ENCODE results near the gene SQSTM1.

Gene SQSTM1

GRCh38 chr5:179880066-179880650 is 59.5 kb downstream of the SQSTM1 start:
- Histone ChIP-seq H2BK120ac (ENCODE audit: low read depth, low read length) (no peak overlapping the region), H3K4me1 (ENCODE audit: control insufficient read depth, insufficient read depth, low read depth, low read length) (peaks cover 18% of the 10 kb centered on the region), H4K91ac (ENCODE audit: low read length) (no peak overlapping the region), H3K4ac (ENCODE audit: low read depth in 1 of 2, low read length in 2 of 2) (no peak overlapping the region), H2BK15ac (ENCODE audit: low read depth, poor library complexity, severe bottlenecking) (no peak overlapping the region), H3K36me3 (ENCODE audit: control insufficient read depth in 1 of 2, insufficient read depth in 2 of 2, low read depth in 1 of 2, low read length in 2 of 2) (peaks cover 66 to 76% of the 10 kb centered on the region in 2 experiments), H2AK5ac (ENCODE audit: low read length, severe bottlenecking) (no peak overlapping the region), H4K8ac (ENCODE audit: low read length) (no peak overlapping the region), H3K79me1 (replicated peaks; ENCODE audit: low read length, poor library complexity, severe bottlenecking) (peaks cover 24% of the 10 kb centered on the region), H3K27me3 (ENCODE audit: control insufficient read depth in 1 of 2, insufficient read depth in 1 of 2, low read length in 2 of 2) (no peaks in the 10 kb centered on the region), H3K14ac (ENCODE audit: low read length in 2 of 2) (no peak overlapping the region), H2AFZ (ENCODE audit: low read depth, low read length) (no peak overlapping the region), H3K4me3 (ENCODE audit: insufficient read depth in 1 of 2, low read depth in 1 of 2, low read length in 2 of 2) (no peak overlapping the region), H3K23ac (ENCODE audit: low read length in 2 of 2) (no peak overlapping the region), H3K27ac (ENCODE audit: low read length, poor library complexity, severe bottlenecking) (no peak overlapping the region), H2BK12ac (ENCODE audit: low read length in 2 of 2) (no peak overlapping the region), H3K9ac (ENCODE audit: low read length) (no peak overlapping the region), H3K9me3 (ENCODE audit: control insufficient read depth, low read length) (peaks cover 31% of the 10 kb centered on the region), H3K4me2 (ENCODE audit: low read length, poor library complexity, severe bottlenecking) (no peak overlapping the region), H3K18ac (ENCODE audit: low read depth in 1 of 2, low read length in 2 of 2) (no peak overlapping the region), H2BK5ac (ENCODE audit: low read depth, low read length, poor library complexity, severe bottlenecking) (no peak overlapping the region)
- no peak for DNase-seq
- 90% methylated on average over 9 of the region's 12 CpGs for WGBS

- H3K4me2 ChIP-seq (ENCODE audit: low read length, poor library complexity, severe bottlenecking) = no peak overlapping the region
- H2AK5ac ChIP-seq (ENCODE audit: low read length, severe bottlenecking) = no peak overlapping the region
- no peak overlapping the region for H2BK5ac ChIP-seq (ENCODE audit: low read depth, low read length, poor library complexity, severe bottlenecking)
- H2BK12ac ChIP-seq (ENCODE audit: low read length in 2 of 2) = no peak overlapping the region
- no peak overlapping the region for H3K4me3 ChIP-seq (ENCODE audit: insufficient read depth in 1 of 2, low read depth in 1 of 2, low read length in 2 of 2)
- no peak overlapping the region for H3K4ac ChIP-seq (ENCODE audit: low read depth in 1 of 2, low read length in 2 of 2)
- no peak overlapping the region for H3K9ac ChIP-seq (ENCODE audit: low read length)
- H3K4me1 ChIP-seq (ENCODE audit: control insufficient read depth, insufficient read depth, low read depth, low read length) = peaks cover 18% of the 10 kb centered on the region
- DNase-seq = no peak
- no peak overlapping the region for H2AFZ ChIP-seq (ENCODE audit: low read depth, low read length)
- no peak overlapping the region for H4K91ac ChIP-seq (ENCODE audit: low read length)
- peaks cover 30% of the 10 kb centered on the region for H3K79me1 ChIP-seq (replicated peaks; ENCODE audit: low read length, poor library complexity, severe bottlenecking)
- H2BK120ac ChIP-seq (ENCODE audit: low read depth, low read length) = no peak overlapping the region
- H3K14ac ChIP-seq (ENCODE audit: low read length in 2 of 2) = no peak overlapping the region
- peaks cover 67 to 74% of the 10 kb centered on the region in 2 experiments for H3K36me3 ChIP-seq (ENCODE audit: control insufficient read depth in 1 of 2, insufficient read depth in 2 of 2, low read depth in 1 of 2, low read length in 2 of 2)
- H3K27me3 ChIP-seq (ENCODE audit: control insufficient read depth in 1 of 2, insufficient read depth in 1 of 2, low read length in 2 of 2) = no peaks in the 10 kb centered on the region
- peaks cover 31% of the 10 kb centered on the region for H3K9me3 ChIP-seq (ENCODE audit: control insufficient read depth, low read length)
- H3K18ac ChIP-seq (ENCODE audit: low read depth in 1 of 2, low read length in 2 of 2) = no peak overlapping the region
- H2BK15ac ChIP-seq (ENCODE audit: low read depth, poor library complexity, severe bottlenecking) = no peak overlapping the region
- WGBS = 97% methylated on average over 24 of the region's 25 CpGs
- no peak overlapping the region for H3K23ac ChIP-seq (ENCODE audit: low read length in 2 of 2)
- H3K27ac ChIP-seq (ENCODE audit: low read length, poor library complexity, severe bottlenecking) = no peak overlapping the region
- no peak overlapping the region for H4K8ac ChIP-seq (ENCODE audit: low read length)
Observed at GRCh38 chr5:179880848-179881590, 60.3 kb downstream of the SQSTM1 start.

- H2BK5ac ChIP-seq (ENCODE audit: low read depth, low read length, poor library complexity, severe bottlenecking) = no peak overlapping the region
- no peak overlapping the region for H3K27ac ChIP-seq (ENCODE audit: low read length, poor library complexity, severe bottlenecking)
- no peak overlapping the region for H2AFZ ChIP-seq (ENCODE audit: low read depth, low read length)
- no peaks in the 10 kb centered on the region for H3K27me3 ChIP-seq (ENCODE audit: control insufficient read depth in 1 of 2, insufficient read depth in 1 of 2, low read length in 2 of 2)
- no peak overlapping the region for H2BK15ac ChIP-seq (ENCODE audit: low read depth, poor library complexity, severe bottlenecking)
- no peak overlapping the region for H3K14ac ChIP-seq (ENCODE audit: low read length in 2 of 2)
- 93% methylated on average over 3 of the region's 4 CpGs for WGBS
- H3K4me3 ChIP-seq (ENCODE audit: insufficient read depth in 1 of 2, low read depth in 1 of 2, low read length in 2 of 2) = no peak overlapping the region
- no peak overlapping the region for H4K91ac ChIP-seq (ENCODE audit: low read length)
- no peak overlapping the region for H2BK120ac ChIP-seq (ENCODE audit: low read depth, low read length)
- no peak overlapping the region for H3K23ac ChIP-seq (ENCODE audit: low read length in 2 of 2)
- H3K9ac ChIP-seq (ENCODE audit: low read length) = no peak overlapping the region
- peaks cover 31% of the 10 kb centered on the region for H3K9me3 ChIP-seq (ENCODE audit: control insufficient read depth, low read length)
- H3K4ac ChIP-seq (ENCODE audit: low read depth in 1 of 2, low read length in 2 of 2) = no peak overlapping the region
- H3K4me1 ChIP-seq (ENCODE audit: control insufficient read depth, insufficient read depth, low read depth, low read length) = peaks cover 18% of the 10 kb centered on the region
- H3K4me2 ChIP-seq (ENCODE audit: low read length, poor library complexity, severe bottlenecking) = no peak overlapping the region
- peaks cover 37% of the 10 kb centered on the region for H3K79me1 ChIP-seq (replicated peaks; ENCODE audit: low read length, poor library complexity, severe bottlenecking)
- no peak for DNase-seq
- no peak overlapping the region for H2BK12ac ChIP-seq (ENCODE audit: low read length in 2 of 2)
- H2AK5ac ChIP-seq (ENCODE audit: low read length, severe bottlenecking) = no peak overlapping the region
- peaks cover 73 to 77% of the 10 kb centered on the region in 2 experiments for H3K36me3 ChIP-seq (ENCODE audit: control insufficient read depth in 1 of 2, insufficient read depth in 2 of 2, low read depth in 1 of 2, low read length in 2 of 2)
- no peak overlapping the region for H3K18ac ChIP-seq (ENCODE audit: low read depth in 1 of 2, low read length in 2 of 2)
- H4K8ac ChIP-seq (ENCODE audit: low read length) = no peak overlapping the region
Observed at GRCh38 chr5:179882338-179882737, 61.6 kb downstream of the SQSTM1 start.

- Histone ChIP-seq H3K4ac (ENCODE audit: low read depth in 1 of 2, low read length in 2 of 2) (no peak overlapping the region), H3K27ac (ENCODE audit: low read length, poor library complexity, severe bottlenecking) (no peak overlapping the region), H3K4me2 (ENCODE audit: low read length, poor library complexity, severe bottlenecking) (no peak overlapping the region), H3K27me3 (ENCODE audit: control insufficient read depth in 1 of 2, insufficient read depth in 1 of 2, low read length in 2 of 2) (no peaks in the 10 kb centered on the region), H3K36me3 (ENCODE audit: control insufficient read depth in 1 of 2, insufficient read depth in 2 of 2, low read depth in 1 of 2, low read length in 2 of 2) (peaks cover 75 to 79% of the 10 kb centered on the region in 2 experiments), H4K91ac (ENCODE audit: low read length) (no peak overlapping the region), H3K79me1 (replicated peaks; ENCODE audit: low read length, poor library complexity, severe bottlenecking) (peaks cover 37% of the 10 kb centered on the region), H2AFZ (ENCODE audit: low read depth, low read length) (no peak overlapping the region), H2BK5ac (ENCODE audit: low read depth, low read length, poor library complexity, severe bottlenecking) (no peak overlapping the region), H2BK15ac (ENCODE audit: low read depth, poor library complexity, severe bottlenecking) (no peak overlapping the region), H3K4me3 (ENCODE audit: insufficient read depth in 1 of 2, low read depth in 1 of 2, low read length in 2 of 2) (no peak overlapping the region), H3K23ac (ENCODE audit: low read length in 2 of 2) (no peak overlapping the region), H3K9ac (ENCODE audit: low read length) (no peak overlapping the region), H3K9me3 (ENCODE audit: control insufficient read depth, low read length) (peaks cover 31% of the 10 kb centered on the region), H3K4me1 (ENCODE audit: control insufficient read depth, insufficient read depth, low read depth, low read length) (peaks cover 16% of the 10 kb centered on the region), H2AK5ac (ENCODE audit: low read length, severe bottlenecking) (no peak overlapping the region), H3K18ac (ENCODE audit: low read depth in 1 of 2, low read length in 2 of 2) (no peak overlapping the region), H3K14ac (ENCODE audit: low read length in 2 of 2) (no peak overlapping the region), H2BK12ac (ENCODE audit: low read length in 2 of 2) (no peak overlapping the region), H4K8ac (ENCODE audit: low read length) (no peak overlapping the region), H2BK120ac (ENCODE audit: low read depth, low read length) (no peak overlapping the region)
- DNase-seq = no peak
- WGBS = 100% methylated on average over 2 of the region's 3 CpGs
Observed at GRCh38 chr5:179883163-179883562, 62.5 kb downstream of the SQSTM1 start.
